Lower leg skin (tissue), 4 donors: ENCODE results near the gene CACNG1. TPM values are rescaled to one million over a fixed set of nuclear protein-coding genes. Genes with fewer than 3 reads are reported as not detected.

Experiments used
- DNase-seq, 2 donors: peaks; one replicate each; pipeline ENCODE4 v3.0.0-alpha.2; 2019; ENCODE audit warnings: low spot score in 2 of 2
- H3K4me3 ChIP-seq: fragments of 200-600 bp; sonication (generic); 2 replicates; pipeline ENCODE4 v1.5.1; 2017; ENCODE audit warnings: mild to moderate bottlenecking, low read depth; ENCODE audit not compliant: poor library complexity, severe bottlenecking
- POLR2A ChIP-seq, 2 donors: fragments of 450-650 bp; IDR thresholded peaks; one replicate each; pipeline ENCODE4 v1.6.1; 2016 to 2017; ENCODE audit warnings: antibody characterized with exemption in 2 of 2, mild to moderate bottlenecking in 1 of 2, moderate library complexity in 1 of 2
- WGBS, 2 donors: methylation state at CpG; one replicate each; pipeline ENCODE4 v1.1.5; 2018; 5-methylcytosine and 5-hydroxymethylcytosine counted together
- intact Hi-C: fragments of 100-400 bp; cut with DNase I; formaldehyde crosslinking; loops from one replicate; pipeline ENCODE4 v1.15.0; 2023; ENCODE audit warnings: low total_unique reads
- total RNA-seq, 4 donors: library from RNA; depleted of rRNA; stranded (reverse); fragments of >200 nt; gene quantifications; one replicate each; pipeline ENCODE4 v1.1.0, GENCODE V29; 2016
- TF ChIP-seq, protein P1 (sequence below), 3 donors: fragments of 450-650 bp; IDR thresholded peaks; one replicate each; pipeline ENCODE4 v1.5.1; 2016; ENCODE audit warnings: antibody characterized with exemption in 3 of 3, mild to moderate bottlenecking in 3 of 3, moderate library complexity in 2 of 3

The CACNG1 gene
- total RNA-seq, 4 donors from 2014 or later, result not detected

GRCh38 chr17:67068999-67069398, 24.6 kb downstream of the CACNG1 start:
- 55 to 65% methylated on average over 3 of the region's 3 CpGs for WGBS, 2 donors

GRCh38 chr17:67069603-67070136, 25.3 kb downstream of the CACNG1 start:
- intact Hi-C loops, result no loop called here
- TF ChIP-seq, protein P1, sequence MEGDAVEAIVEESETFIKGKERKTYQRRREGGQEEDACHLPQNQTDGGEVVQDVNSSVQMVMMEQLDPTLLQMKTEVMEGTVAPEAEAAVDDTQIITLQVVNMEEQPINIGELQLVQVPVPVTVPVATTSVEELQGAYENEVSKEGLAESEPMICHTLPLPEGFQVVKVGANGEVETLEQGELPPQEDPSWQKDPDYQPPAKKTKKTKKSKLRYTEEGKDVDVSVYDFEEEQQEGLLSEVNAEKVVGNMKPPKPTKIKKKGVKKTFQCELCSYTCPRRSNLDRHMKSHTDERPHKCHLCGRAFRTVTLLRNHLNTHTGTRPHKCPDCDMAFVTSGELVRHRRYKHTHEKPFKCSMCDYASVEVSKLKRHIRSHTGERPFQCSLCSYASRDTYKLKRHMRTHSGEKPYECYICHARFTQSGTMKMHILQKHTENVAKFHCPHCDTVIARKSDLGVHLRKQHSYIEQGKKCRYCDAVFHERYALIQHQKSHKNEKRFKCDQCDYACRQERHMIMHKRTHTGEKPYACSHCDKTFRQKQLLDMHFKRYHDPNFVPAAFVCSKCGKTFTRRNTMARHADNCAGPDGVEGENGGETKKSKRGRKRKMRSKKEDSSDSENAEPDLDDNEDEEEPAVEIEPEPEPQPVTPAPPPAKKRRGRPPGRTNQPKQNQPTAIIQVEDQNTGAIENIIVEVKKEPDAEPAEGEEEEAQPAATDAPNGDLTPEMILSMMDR (IDR thresholded peaks at IDR 0.05), result no peak
- no peak for TF ChIP-seq POLR2A (IDR thresholded peaks at IDR 0.05)
- no peak overlapping the region for H3K4me3 ChIP-seq
- WGBS, 2 donors, result 88% methylated on average over 5 of the region's 5 CpGs
- DNase-seq, result no peak

More at GRCh38 chr17:67068999-67069398, 24.6 kb downstream of the CACNG1 start:
- no peak overlapping the region for H3K4me3 ChIP-seq
- DNase-seq, result no peak
- TF ChIP-seq, protein P1 (IDR thresholded peaks at IDR 0.05), result no peak
- TF ChIP-seq POLR2A (IDR thresholded peaks at IDR 0.05), result no peak
- intact Hi-C loops, result no loop called here

DNA sequence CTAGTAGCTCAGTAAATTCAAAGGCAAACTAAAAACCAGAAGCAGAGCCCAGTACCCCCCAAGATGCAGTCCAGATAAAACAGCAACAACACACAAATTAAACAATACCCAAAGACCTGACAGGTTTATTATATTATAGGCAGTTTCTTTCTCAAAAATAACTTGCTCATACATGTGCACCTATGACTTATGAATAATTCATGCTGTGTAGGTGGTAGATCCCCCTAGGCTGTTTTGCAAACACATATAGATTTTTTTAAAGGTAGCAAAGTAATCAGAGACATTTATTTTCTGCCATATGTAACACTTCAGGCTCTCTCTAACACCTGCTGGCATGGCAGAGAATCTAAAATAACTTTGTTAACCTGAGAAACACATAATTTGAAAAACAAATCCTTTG, 27.2 kb downstream of the CACNG1 start:
- no peak overlapping the region for H3K4me3 ChIP-seq
- DNase-seq, result no peak
- TF ChIP-seq POLR2A (IDR thresholded peaks at IDR 0.05), result no peak
- TF ChIP-seq, protein P1 (IDR thresholded peaks at IDR 0.05), result no peak
- intact Hi-C loops, result no loop called here

DNA sequence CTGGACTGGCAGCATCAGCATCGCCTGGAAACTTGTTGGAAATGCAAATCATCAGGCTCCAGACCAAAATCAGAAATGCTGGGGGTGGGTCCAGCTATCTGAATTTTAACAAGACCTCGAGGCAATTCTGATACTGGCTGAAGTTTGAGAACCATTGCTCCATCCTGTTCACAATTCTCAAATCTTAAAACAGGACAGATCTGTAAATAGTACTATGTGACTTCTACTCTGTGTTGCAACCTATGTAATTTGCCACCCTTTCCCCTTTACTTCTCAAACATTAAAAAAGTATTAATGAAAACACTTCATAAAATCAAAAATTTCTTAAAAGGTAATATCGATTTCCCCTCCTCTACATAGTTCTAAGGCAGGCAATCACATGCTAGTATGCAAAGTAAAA, 28.5 kb downstream of the CACNG1 start:
- no peak for DNase-seq
- TF ChIP-seq, protein P1 (IDR thresholded peaks at IDR 0.05), result no peak
- no peak for TF ChIP-seq POLR2A (IDR thresholded peaks at IDR 0.05)
- WGBS, 2 donors, result 78 to 87% methylated on average over 3 of the region's 3 CpGs
- intact Hi-C loops, result no loop called here
- H3K4me3 ChIP-seq, result no peak overlapping the region

GRCh38 chr17:67074781-67075180, 30.4 kb downstream of the CACNG1 start:
- intact Hi-C loops, result no loop called here
- WGBS, 2 donors, result 90 to 94% methylated on average over 3 of the region's 3 CpGs

More at GRCh38 chr17:67074781-67075180, 30.4 kb downstream of the CACNG1 start:
- no peak overlapping the region for H3K4me3 ChIP-seq
- TF ChIP-seq POLR2A (IDR thresholded peaks at IDR 0.05), result no peak
- TF ChIP-seq, protein P1 (IDR thresholded peaks at IDR 0.05), result no peak
- no peak for DNase-seq
